HG03521 (cell line): ENCODE measurements around the gene CUL7.
A peak's percentile ranks its signal among the peaks of the same experiment; 100 is the strongest.
"Not testable (repeated sequence)": the region's sequence is repeated elsewhere in the genome, so short reads cannot be mapped to it uniquely, and the experiment has no call there.

Source experiments
- ATAC-seq: cut with Tn5 transposase; IDR thresholded peaks from one replicate; pipeline ENCODE4 v1.9.1; 2021; ENCODE audit warnings: mild to moderate bottlenecking, moderate library complexity; ENCODE audit not compliant: unreplicated experiment

Gene CUL7

GRCh38 chr6:43050981-43051380 lies 2.7 kb downstream of the CUL7 start:
- no peak for ATAC-seq

GRCh38 chr6:43047998-43048397 lies 5.7 kb downstream of the CUL7 start:
- ATAC-seq: no peak

- ATAC-seq: no peak
Observed at GRCh38 chr6:43045371-43045930, 8.2 kb downstream of the CUL7 start.

GRCh38 chr6:43043310-43043709 lies 10.3 kb downstream of the CUL7 start:
- ATAC-seq: no peak

GRCh38 chr6:43041475-43041874 lies 12.2 kb downstream of the CUL7 start:
- ATAC-seq: not testable (repeated sequence)

GRCh38 chr6:43040542-43041257 lies 13.0 kb downstream of the CUL7 start:
- no peak for ATAC-seq

GRCh38 chr6:43038727-43039126 lies 14.9 kb downstream of the CUL7 start:
- no peak for ATAC-seq

- no peak for ATAC-seq
Observed at GRCh38 chr6:43037706-43038105, 15.9 kb downstream of the CUL7 start.

DNA sequence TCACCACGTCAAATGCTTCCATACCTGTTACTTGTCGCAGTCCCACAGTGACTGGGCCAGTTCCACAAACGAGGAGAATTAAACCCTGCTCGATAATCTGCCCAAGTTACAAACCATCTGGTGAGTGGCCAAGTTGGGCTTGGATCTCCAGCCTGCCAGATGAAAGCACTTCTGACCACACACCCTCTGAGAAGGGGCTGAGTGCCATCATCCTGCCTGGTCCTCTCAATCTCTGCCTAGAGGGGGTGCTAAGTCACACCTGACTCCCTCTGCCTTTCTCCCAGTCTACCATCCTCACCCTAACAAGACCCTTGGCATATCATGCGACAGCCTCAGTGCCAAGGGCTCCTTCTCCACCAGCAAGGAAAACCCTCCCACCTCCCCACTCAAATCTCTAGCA lies 16.5 kb downstream of the CUL7 start:
- no peak for ATAC-seq

GRCh38 chr6:43036712-43037111 lies 16.9 kb downstream of the CUL7 start:
- no peak for ATAC-seq

- ATAC-seq: no peak
Observed at GRCh38 chr6:43035495-43036194, 18.0 kb downstream of the CUL7 start.

DNA sequence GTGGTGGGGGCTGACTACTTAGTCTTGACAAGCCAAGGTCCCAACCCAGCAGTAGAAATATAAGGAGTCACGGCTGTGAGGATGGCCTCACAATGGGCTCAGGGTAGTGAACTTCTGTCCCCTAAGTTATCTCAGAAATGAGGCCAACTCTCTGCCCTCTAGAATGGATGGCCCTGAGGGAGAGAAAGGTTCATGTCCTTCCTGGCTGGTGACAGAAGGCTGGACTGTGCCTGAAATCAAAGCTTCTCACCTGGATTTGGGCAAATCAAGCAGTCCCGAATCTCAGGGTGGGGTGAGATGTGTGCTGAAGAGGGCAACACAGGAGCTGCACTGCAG lies 19.5 kb downstream of the CUL7 start:
- no peak for ATAC-seq

GRCh38 chr6:43033496-43034189 lies 20.0 kb downstream of the CUL7 start:
- no peak for ATAC-seq

DNA sequence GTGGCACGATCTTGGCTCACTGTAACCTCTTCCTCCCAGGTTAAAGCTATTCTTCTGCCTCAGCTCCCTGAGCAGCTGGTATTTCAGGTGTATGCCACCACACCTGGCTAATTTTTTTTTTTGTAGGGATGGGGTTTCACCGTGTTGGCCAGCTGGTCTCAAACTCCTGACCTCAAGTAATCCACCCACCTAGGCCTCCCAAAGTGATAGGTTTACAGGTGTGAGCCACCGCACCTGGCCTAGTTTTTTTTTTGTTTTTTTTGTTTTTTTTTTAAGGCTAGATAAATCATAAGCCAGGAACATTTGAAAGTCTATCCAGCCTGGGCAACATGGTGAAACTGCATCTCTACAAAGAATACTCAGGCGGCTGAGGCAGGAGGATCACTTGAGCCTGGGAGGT lies 21.3 kb downstream of the CUL7 start:
- no peak for ATAC-seq

DNA sequence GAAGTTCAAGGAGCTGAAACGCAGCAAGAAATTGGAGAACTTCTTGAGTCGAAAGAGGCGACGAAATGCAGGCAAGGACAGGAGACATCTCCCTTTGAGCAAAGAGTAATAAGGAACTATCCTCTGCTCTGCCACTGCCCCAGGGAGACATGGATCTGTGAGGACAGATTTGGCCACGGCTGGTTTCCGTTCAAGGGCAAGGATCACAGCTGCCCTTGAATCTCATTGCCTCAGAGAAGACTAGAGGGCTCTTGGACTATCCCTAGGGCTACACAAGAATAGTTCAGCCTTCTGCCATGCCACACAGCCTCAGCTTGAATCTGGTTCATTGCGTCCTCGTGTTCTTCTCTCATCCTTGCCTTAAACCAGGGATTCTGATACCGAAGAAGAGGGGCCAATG lies 24.5 kb downstream of the CUL7 start:
- ATAC-seq: no peak

GRCh38 chr6:43026365-43026764 lies 27.3 kb downstream of the CUL7 start:
- ATAC-seq: no peak

DNA sequence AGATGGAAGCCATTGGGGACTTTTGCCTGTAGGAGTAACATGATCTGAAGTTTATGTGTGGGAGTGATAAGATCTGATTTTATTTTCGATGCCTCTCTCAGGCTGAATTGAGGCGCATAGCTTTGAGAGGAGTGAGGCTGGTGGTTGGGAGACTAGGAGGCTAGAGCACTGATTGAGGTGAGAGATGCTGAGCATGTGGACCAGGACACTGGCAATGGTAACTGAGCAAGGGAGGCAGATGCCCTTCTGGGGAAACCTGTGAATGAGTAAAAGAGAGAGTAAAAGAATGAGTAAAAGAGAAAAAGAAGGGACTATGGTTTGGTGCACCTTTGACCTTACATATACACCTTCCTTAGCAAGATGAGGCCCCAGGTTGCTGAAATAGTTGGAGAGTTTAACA lies 29.2 kb downstream of the CUL7 start:
- no peak for ATAC-seq

DNA sequence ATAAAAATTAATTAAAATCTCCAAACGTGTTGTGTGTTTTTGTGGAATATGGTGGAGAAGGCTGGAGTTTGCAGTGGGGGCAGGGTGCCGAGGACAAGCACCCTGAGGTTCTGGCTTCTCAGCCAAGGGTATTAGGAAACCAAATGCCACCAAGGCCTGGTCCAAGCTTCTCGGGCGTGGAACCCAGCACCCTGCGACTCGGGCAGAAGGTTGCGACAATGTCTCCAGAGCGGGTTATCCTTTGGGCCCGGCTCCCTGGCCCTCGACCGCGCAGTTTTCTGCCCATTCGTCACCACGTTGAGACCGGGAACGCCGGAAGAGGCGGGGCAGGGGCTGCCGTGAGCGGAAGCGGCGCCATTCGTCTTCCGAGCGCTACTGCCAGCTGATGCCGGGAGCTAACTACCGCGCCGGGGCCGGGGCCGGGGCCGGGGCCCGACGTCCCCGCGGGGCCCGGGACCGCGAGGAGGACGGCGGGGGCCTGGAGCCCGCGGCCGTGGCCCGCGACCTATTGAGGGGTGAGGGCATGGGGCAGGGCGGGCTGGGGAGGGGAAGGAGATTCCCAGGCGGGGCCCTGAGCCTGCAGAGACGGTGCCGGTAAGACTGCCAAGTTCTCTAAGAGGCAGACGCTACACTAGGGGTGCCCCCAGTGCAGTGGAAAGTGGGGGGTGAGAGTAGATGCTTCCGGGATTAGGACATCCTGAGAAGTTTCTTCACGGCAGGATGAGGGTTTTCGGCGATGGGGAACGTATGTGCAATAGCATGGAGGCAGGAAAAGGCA lies 32.2 kb downstream of the CUL7 start, which contains the start of gene RRP36:
Gene RRP36, plus strand, starts transcription at position 354 of the 778 bp plus-strand sequence. Its CDS starts 32 bp downstream, at position 386.
- peak; percentile 73 for ATAC-seq

- no peak for ATAC-seq
Observed at GRCh38 chr6:43020847-43021246, 32.8 kb downstream of the CUL7 start.

- no peak for ATAC-seq
Observed at GRCh38 chr6:43020052-43020705, 33.5 kb downstream of the CUL7 start.
